Measurements from ENCODE around the gene KRT4. TPM values are rescaled to one million over a fixed set of nuclear protein-coding genes. Genes with fewer than 3 reads are reported as not detected.
A peak's percentile ranks its signal among the peaks of the same experiment; 100 is the strongest.
"Not testable (repeated sequence)": the region's sequence is repeated elsewhere in the genome, so short reads cannot be mapped to it uniquely, and the experiment has no call there.

The KRT4 gene
- total RNA-seq, 1 donor from 2014 or later = not detected

- Mint-ChIP-seq H3K27ac (ENCODE audit: unreplicated experiment) (peak overlapping the region; percentile 67), H3K9me3 (no peaks in the 10 kb centered on the region), H3K27me3 (ENCODE audit: low read depth) (no peaks in the 10 kb centered on the region), H3K4me3 (no peak overlapping the region), H3K36me3 (ENCODE audit: low read depth) (no peaks in the 10 kb centered on the region), H3K4me1 (no peaks in the 10 kb centered on the region)
- DNase-seq (ENCODE audit: low read depth, low spot score) = no peak
- no peak for TF ChIP-seq CTCF (conservative IDR thresholded peaks at IDR 0.05)
Measured at GRCh38 chr12:52797529-52797894, 16.4 kb downstream of the KRT4 start.

GRCh38 chr12:52796839-52797528 is 16.9 kb downstream of the KRT4 start:
- Mint-ChIP-seq H3K27ac (ENCODE audit: unreplicated experiment) (peak overlapping the region; percentile 67), H3K9me3 (no peaks in the 10 kb centered on the region), H3K4me1 (no peaks in the 10 kb centered on the region), H3K36me3 (ENCODE audit: low read depth) (no peaks in the 10 kb centered on the region), H3K27me3 (ENCODE audit: low read depth) (no peaks in the 10 kb centered on the region), H3K4me3 (no peak overlapping the region)
- no peak for TF ChIP-seq CTCF (conservative IDR thresholded peaks at IDR 0.05)
- DNase-seq (ENCODE audit: low read depth, low spot score) = no peak

- Mint-ChIP-seq H3K27ac (ENCODE audit: unreplicated experiment) (no peak overlapping the region), H3K4me3 (no peak overlapping the region), H3K36me3 (ENCODE audit: low read depth) (no peaks in the 10 kb centered on the region), H3K4me1 (no peaks in the 10 kb centered on the region), H3K9me3 (no peaks in the 10 kb centered on the region), H3K27me3 (ENCODE audit: low read depth) (no peaks in the 10 kb centered on the region)
- no peak for TF ChIP-seq CTCF (conservative IDR thresholded peaks at IDR 0.05)
- no peak for DNase-seq (ENCODE audit: low read depth, low spot score)
Measured at GRCh38 chr12:52796429-52796794, 17.5 kb downstream of the KRT4 start.

- H3K4me1 Mint-ChIP-seq = no peaks in the 10 kb centered on the region
- no peak for TF ChIP-seq CTCF (conservative IDR thresholded peaks at IDR 0.05)
- no peak within 1 kb of the TSS for H3K27ac Mint-ChIP-seq (ENCODE audit: unreplicated experiment)
- DNase-seq (ENCODE audit: low read depth, low spot score) = no peak
- no peaks in the 10 kb centered on the region for H3K27me3 Mint-ChIP-seq (ENCODE audit: low read depth)
- no peaks in the 10 kb centered on the region for H3K9me3 Mint-ChIP-seq
- H3K4me3 Mint-ChIP-seq = no peak within 1 kb of the TSS
- H3K36me3 Mint-ChIP-seq (ENCODE audit: low read depth) = no peaks in the 10 kb centered on the region
Measured at GRCh38 chr12:52795694-52796428, 18.1 kb downstream of the KRT4 start, which contains the start of gene KRT3. KRT3 (minus strand) TSS chr12:52796117; CDS start chr12:52796042, 75 bp downstream.

- not testable (repeated sequence) for H3K27me3 Mint-ChIP-seq (ENCODE audit: low read depth); H3K36me3 Mint-ChIP-seq (ENCODE audit: low read depth); H3K27ac Mint-ChIP-seq (ENCODE audit: unreplicated experiment); H3K4me3 Mint-ChIP-seq; H3K9me3 Mint-ChIP-seq; DNase-seq (ENCODE audit: low read depth, low spot score); H3K4me1 Mint-ChIP-seq
Measured at GRCh38 chr12:52795332-52795674, 18.6 kb downstream of the KRT4 start.
